ENCODE results near the gene RHOF. TPM values are rescaled to one million over a fixed set of nuclear protein-coding genes. Genes with fewer than 3 reads are reported as not detected.

RHOF gene
- total RNA-seq, 2 experiments from 2014 or later, result 136 to 141 TPM

- H3K4me1 Mint-ChIP-seq (ENCODE audit: low read depth), result peaks cover 11% of the 10 kb centered on the region
- intact Hi-C loops (cut with micrococcal nuclease), result no loop called here
- H3K36me3 Mint-ChIP-seq, result peaks cover 41% of the 10 kb centered on the region
- no peak overlapping the region for H3K27ac Mint-ChIP-seq
- no peaks in the 10 kb centered on the region for H3K9me3 Mint-ChIP-seq
- no peak for DNase-seq
- H3K27me3 Mint-ChIP-seq, result no peaks in the 10 kb centered on the region
- H3K4me3 Mint-ChIP-seq, result no peak overlapping the region
- POLR2A ChIA-PET, result interaction anchor here (0.5 kb wide), 1 partner anchor 249 kb away, joined by 4 read pairs; no protein-coding TSS in a partner anchor
- CTCF ChIA-PET, result interaction anchor here (1.1 to 3.1 kb wide), 3 partner anchors 13 to 34 kb away, joined by 4 to 15 read pairs (median 11); partner anchors contain the start of gene RHOF
Measured at GRCh38 chr12:121828306-121828705, 34.8 kb upstream of the RHOF start.

GRCh38 chr12:121827351-121828099 lies 34.0 kb upstream of the RHOF start:
- POLR2A ChIA-PET, result no interaction called here
- Mint-ChIP-seq H3K4me1 (ENCODE audit: low read depth) (peaks cover 6% of the 10 kb centered on the region), H3K4me3 (no peak overlapping the region), H3K9me3 (no peaks in the 10 kb centered on the region), H3K27ac (no peak overlapping the region), H3K27me3 (no peaks in the 10 kb centered on the region), H3K36me3 (peaks cover 42% of the 10 kb centered on the region)
- DNase-seq, result no peak
- CTCF ChIA-PET, result interaction anchor here (1.6 to 3.1 kb wide), 3 partner anchors 15 to 61 kb away, joined by 4 to 15 read pairs (median 11); partner anchors contain the start of genes PSMD9 and RHOF
- intact Hi-C loops (cut with micrococcal nuclease), result no loop called here

- H3K27me3 Mint-ChIP-seq, result no peaks in the 10 kb centered on the region
- intact Hi-C loops (cut with micrococcal nuclease), result no loop called here
- peaks cover 43% of the 10 kb centered on the region for H3K36me3 Mint-ChIP-seq
- DNase-seq, result no peak
- ChIA-PET CTCF (interaction anchor here (1.0 to 3.1 kb wide), 5 partner anchors 14 to 62 kb away, joined by 3 to 15 read pairs (median 11); partner anchors contain the start of genes PSMD9 and RHOF), POLR2A (no interaction called here)
- no peak overlapping the region for H3K4me3 Mint-ChIP-seq
- H3K27ac Mint-ChIP-seq, result no peak overlapping the region
- H3K4me1 Mint-ChIP-seq (ENCODE audit: low read depth), result no peaks in the 10 kb centered on the region
- H3K9me3 Mint-ChIP-seq, result no peaks in the 10 kb centered on the region
Measured at GRCh38 chr12:121826318-121827150, 33.0 kb upstream of the RHOF start.

GRCh38 chr12:121825041-121825523 lies 31.6 kb upstream of the RHOF start:
- DNase-seq, result no peak
- H3K36me3 Mint-ChIP-seq, result peaks cover 40% of the 10 kb centered on the region
- H3K27me3 Mint-ChIP-seq, result no peaks in the 10 kb centered on the region
- H3K27ac Mint-ChIP-seq, result no peak overlapping the region
- H3K4me3 Mint-ChIP-seq, result no peak overlapping the region
- no peaks in the 10 kb centered on the region for H3K9me3 Mint-ChIP-seq
- ChIA-PET POLR2A (no interaction called here), CTCF (interaction anchor here (3.1 kb wide), 1 partner anchor 31 kb away, joined by 13 read pairs; the partner anchor contains the start of gene RHOF)
- no peaks in the 10 kb centered on the region for H3K4me1 Mint-ChIP-seq (ENCODE audit: low read depth)
- intact Hi-C loops (cut with micrococcal nuclease), result no loop called here

GRCh38 chr12:121823727-121824115 lies 30.2 kb upstream of the RHOF start:
- H3K9me3 Mint-ChIP-seq, result no peaks in the 10 kb centered on the region
- H3K4me1 Mint-ChIP-seq (ENCODE audit: low read depth), result no peaks in the 10 kb centered on the region
- POLR2A ChIA-PET, result interaction anchor here (0.6 kb wide), 1 partner anchor 1296 kb away, joined by 3 read pairs; no protein-coding TSS in a partner anchor
- DNase-seq, result no peak
- CTCF ChIA-PET, result interaction anchor here (0.8 to 3.1 kb wide), 2 partner anchors 28 to 29 kb away, joined by 3 to 13 read pairs; partner anchors contain the start of gene RHOF
- no peak overlapping the region for H3K27ac Mint-ChIP-seq
- peaks cover 41% of the 10 kb centered on the region for H3K36me3 Mint-ChIP-seq
- no peaks in the 10 kb centered on the region for H3K27me3 Mint-ChIP-seq
- no peak overlapping the region for H3K4me3 Mint-ChIP-seq
- intact Hi-C loops (cut with micrococcal nuclease), result no loop called here

- no peaks in the 10 kb centered on the region for H3K9me3 Mint-ChIP-seq
- ChIA-PET POLR2A (no interaction called here), CTCF (interaction anchor here (0.8 kb wide), 1 partner anchor 27 kb away, joined by 3 read pairs; no protein-coding TSS in a partner anchor)
- intact Hi-C loops (cut with micrococcal nuclease), result no loop called here
- H3K27ac Mint-ChIP-seq, result no peak overlapping the region
- H3K27me3 Mint-ChIP-seq, result no peaks in the 10 kb centered on the region
- no peak overlapping the region for H3K4me3 Mint-ChIP-seq
- H3K36me3 Mint-ChIP-seq, result peaks cover 36% of the 10 kb centered on the region
- DNase-seq, result no peak
- no peaks in the 10 kb centered on the region for H3K4me1 Mint-ChIP-seq (ENCODE audit: low read depth)
Measured at GRCh38 chr12:121823101-121823726, 29.7 kb upstream of the RHOF start.

- Mint-ChIP-seq H3K36me3 (peaks cover 41% of the 10 kb centered on the region), H3K9me3 (no peaks in the 10 kb centered on the region), H3K27me3 (no peaks in the 10 kb centered on the region), H3K27ac (no peak overlapping the region), H3K4me3 (no peak overlapping the region), H3K4me1 (ENCODE audit: low read depth) (no peaks in the 10 kb centered on the region)
- DNase-seq, result no peak
- CTCF ChIA-PET, result no interaction called here
- POLR2A ChIA-PET, result no interaction called here
- intact Hi-C loops (cut with micrococcal nuclease), result no loop called here
Measured at GRCh38 chr12:121822393-121823100, 29.1 kb upstream of the RHOF start.

GRCh38 chr12:121820056-121820455 lies 26.6 kb upstream of the RHOF start:
- H3K36me3 Mint-ChIP-seq, result peaks cover 38% of the 10 kb centered on the region
- no peaks in the 10 kb centered on the region for H3K9me3 Mint-ChIP-seq
- no peak for DNase-seq
- intact Hi-C loops (cut with micrococcal nuclease), result no loop called here
- no peak overlapping the region for H3K4me3 Mint-ChIP-seq
- H3K27ac Mint-ChIP-seq, result no peak overlapping the region
- ChIA-PET POLR2A (no interaction called here), CTCF (interaction anchor here (1.8 kb wide), 1 partner anchor 8 kb away, joined by 13 read pairs; no protein-coding TSS in a partner anchor)
- H3K4me1 Mint-ChIP-seq (ENCODE audit: low read depth), result peaks cover 2% of the 10 kb centered on the region
- H3K27me3 Mint-ChIP-seq, result no peaks in the 10 kb centered on the region

- Mint-ChIP-seq H3K9me3 (no peaks in the 10 kb centered on the region), H3K27me3 (no peaks in the 10 kb centered on the region), H3K4me1 (ENCODE audit: low read depth) (peaks cover 6% of the 10 kb centered on the region), H3K36me3 (peaks cover 40% of the 10 kb centered on the region), H3K27ac (no peak overlapping the region), H3K4me3 (no peak overlapping the region)
- CTCF ChIA-PET, result no interaction called here
- intact Hi-C loops (cut with micrococcal nuclease), result no loop called here
- no peak for DNase-seq
- POLR2A ChIA-PET, result no interaction called here
Measured at GRCh38 chr12:121819212-121819949, 25.9 kb upstream of the RHOF start.

GRCh38 chr12:121817648-121818043 lies 24.2 kb upstream of the RHOF start:
- Mint-ChIP-seq H3K27ac (no peak overlapping the region), H3K9me3 (no peaks in the 10 kb centered on the region), H3K4me1 (ENCODE audit: low read depth) (peaks cover 18% of the 10 kb centered on the region), H3K27me3 (no peaks in the 10 kb centered on the region), H3K4me3 (no peak overlapping the region), H3K36me3 (peaks cover 36% of the 10 kb centered on the region)
- intact Hi-C loops (cut with micrococcal nuclease), result no loop called here
- CTCF ChIA-PET, result interaction anchor here (17.6 kb wide), 1 partner anchor 23 kb away, joined by 856 read pairs; the partner anchor contains the start of genes RHOF and SETD1B
- DNase-seq, result no peak
- POLR2A ChIA-PET, result no interaction called here

Data from activated CD4-positive, alpha-beta memory T cell treated with anti-CD3 and anti-CD28 coated beads for 36 hours (primary cell).